Skin of body (tissue), 2 donors: Measurements from ENCODE around the gene CENPO. TPM values are rescaled to one million over a fixed set of nuclear protein-coding genes. Genes with fewer than 3 reads are reported as not detected.

Experiments used
- DNase-seq: peaks from one replicate; lab custom pipeline; 2025; lab: John Stamatoyannopoulos, UW
- total RNA-seq: library from RNA; depleted of rRNA; stranded (reverse); fragments of >200 nt; gene quantifications from one replicate; pipeline ENCODE4 v1.2.3, GENCODE V29; 2014

CENPO gene
- total RNA-seq, 1 donor from 2014 or later: 8.0 TPM

DNA sequence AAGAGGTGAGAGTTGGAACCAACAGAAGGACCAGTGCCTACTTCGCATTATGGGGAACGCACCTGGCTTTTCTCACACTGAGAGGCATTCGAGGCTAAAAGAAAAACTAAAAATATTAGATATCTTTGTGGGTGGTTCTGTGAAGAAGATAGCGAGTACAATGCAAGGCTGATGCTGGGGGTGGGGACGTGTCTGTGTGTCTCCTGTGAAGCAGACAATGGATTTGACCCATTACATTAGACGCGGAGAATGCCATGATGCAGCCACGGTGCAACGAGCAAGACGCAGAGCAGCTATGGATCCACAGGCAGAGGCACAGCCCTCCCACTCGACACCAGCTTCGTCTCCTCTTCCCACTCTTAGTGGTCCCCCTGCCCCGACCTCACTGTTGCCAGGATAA, 65.8 kb downstream of the CENPO start:
- DNase-seq: no peak

DNA sequence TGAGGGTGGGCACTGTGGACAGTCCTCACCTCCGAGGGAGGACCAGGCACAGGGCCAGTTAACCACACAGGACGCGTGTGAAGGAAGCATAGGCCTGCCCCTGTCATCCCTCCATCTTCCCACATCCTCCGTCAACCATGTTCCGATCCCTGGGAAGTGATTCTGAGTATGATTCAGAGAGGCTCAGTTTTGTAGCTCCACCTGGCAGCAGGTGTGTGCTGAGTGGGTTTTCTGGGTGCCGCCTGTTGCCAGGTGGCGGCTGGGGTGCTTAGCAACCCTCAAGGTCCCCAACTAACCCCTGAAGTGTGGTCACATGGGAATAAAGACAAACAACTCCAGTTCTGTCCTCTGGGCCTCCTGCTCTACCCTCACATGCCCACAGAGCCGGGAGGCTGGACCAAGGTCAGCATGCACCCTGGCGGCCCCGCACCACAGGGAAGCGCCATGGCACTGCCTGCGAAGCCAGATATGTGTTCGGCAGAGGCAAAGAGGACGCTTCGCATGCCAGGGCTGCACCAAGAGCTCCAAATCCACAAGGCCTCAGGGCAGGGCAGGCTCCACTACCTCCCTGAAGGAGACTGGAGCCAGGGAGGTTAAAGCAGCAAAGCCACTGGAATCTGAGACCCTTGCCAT, 66.9 kb downstream of the CENPO start:
- no peak for DNase-seq

DNA sequence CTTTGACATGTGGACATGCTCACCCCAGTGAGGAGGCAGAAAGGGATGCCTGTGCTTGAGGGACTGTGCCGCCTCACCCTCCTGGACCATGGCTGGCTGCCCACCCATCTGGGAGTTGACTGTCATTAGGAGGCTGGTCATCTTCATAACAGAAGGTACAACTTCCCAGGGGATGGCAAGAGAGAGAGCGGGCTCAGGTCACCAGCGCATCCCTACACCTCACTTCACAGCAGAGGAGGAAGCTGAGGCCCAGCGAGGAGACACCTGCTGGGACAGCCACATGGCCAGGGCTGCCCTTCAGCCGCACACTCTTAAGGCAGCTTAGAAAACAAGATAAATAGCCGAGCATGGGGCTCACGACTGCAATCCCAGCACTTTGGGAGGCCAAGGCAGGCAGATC, 67.4 kb downstream of the CENPO start:
- no peak for DNase-seq

DNA sequence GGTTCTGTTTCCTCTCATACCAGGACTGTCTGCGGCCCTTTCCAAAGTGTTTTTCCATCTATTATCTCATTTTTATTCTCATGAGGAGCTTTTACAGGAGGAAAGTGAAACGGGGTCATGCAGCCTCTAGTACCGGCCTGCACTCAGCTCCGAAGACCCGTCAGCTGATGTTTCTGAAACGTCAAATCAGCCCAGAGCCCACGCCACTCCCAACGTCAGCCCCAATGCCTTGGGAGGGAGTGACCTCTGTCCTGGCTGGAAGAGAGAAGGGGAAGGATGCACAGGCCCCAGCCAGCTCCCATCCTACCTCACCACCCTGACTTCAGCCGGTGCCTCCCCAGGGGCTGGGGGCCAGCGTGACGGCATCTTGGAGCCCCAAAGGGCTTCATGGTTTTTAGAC, 68.3 kb downstream of the CENPO start:
- DNase-seq: no peak

DNA sequence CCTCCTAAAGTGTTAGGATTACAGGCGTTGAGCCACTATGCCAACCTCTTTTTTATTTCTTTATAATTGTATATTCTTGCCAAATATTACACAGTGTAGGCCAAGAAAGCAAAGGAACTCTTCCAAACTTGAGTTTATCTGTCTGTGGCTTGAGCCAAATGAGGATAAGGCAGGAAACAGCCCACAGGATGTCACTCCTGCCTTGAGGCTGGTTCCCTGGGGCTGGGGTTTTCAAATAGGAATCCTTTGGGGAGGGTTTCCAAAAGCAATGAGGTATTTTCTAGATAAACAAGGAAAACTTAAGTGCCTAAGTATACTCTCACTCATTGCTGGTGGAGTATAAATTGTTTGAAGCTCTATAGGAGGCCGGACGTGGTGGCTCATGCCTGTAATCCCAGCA, 70.4 kb downstream of the CENPO start:
- DNase-seq: no peak

DNA sequence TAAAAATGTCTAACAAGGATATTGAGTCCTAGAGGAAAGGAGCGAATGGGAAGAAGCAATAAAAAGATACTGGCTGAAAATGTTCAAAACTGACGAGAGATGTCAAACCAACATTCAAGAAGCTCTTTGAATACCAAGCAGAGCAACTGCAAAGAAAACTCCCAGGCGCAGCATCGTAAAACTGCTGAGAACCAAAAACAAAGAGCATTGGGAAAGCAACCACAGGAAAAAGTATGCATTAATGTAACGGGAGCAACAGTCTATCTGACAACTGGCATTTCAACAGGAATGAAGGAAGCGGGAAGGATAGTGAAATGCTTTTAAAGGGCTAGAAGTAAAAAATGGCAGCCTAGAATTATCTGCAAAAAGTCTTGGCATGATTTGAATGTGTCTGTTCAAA, 73.7 kb downstream of the CENPO start:
- DNase-seq: no peak

DNA sequence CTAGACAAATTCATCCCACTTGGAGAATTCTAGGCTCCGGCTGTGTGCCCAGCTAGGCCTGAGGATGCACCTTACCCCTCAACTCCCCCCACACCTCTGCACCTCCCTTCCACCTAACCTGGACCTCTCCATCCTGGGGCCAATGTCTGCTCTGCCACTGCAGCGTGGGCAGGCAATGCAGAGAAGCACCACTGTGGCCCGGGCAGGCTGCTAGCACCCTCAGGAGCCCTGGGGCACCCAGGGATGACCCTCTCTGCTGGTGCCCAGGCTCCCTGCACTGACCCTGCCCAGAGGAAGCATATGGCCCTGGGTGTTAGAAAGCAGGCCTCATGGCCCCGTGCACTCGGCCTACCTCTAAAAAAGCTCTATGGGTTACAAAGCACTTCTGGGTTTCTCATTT, 77.2 kb downstream of the CENPO start:
- DNase-seq: no peak

DNA sequence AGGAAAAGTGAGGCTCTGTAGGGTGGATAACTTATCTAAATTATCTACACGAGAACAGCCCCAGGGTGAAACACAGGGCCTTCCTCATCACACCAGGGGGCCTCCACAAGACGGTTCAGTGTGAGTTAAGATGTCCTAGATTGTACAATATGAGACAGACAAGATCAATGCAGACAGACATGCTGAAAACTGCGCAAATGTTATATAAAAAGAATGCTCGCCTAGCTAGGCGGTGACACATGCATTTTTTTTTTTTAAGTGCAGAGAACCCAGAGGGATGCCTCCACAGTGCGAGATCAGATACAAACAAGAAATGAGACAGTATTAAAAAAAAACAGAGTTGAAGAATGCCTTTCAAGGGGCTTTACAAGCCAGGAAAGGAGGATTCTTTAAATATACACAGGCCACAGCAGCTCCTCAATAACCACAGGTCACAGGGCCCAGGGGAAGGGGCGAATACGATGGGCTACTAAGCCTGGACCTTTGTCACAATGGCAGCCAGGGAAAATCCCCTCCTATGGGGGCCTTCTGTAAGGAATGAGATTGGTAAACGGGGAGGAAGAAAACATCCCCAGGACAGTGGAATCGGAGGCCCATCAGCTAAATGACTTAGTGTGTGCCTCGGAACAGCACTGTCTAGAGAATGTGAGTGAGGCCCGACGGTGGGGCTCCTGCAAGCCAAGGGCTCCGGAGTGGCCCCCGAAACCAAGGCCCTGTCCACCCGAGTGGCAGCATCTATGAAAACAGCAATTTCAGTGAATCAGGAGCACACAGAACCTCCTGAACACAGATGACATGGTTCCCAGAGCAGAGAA, 77.9 kb downstream of the CENPO start:
- no peak for DNase-seq

DNA sequence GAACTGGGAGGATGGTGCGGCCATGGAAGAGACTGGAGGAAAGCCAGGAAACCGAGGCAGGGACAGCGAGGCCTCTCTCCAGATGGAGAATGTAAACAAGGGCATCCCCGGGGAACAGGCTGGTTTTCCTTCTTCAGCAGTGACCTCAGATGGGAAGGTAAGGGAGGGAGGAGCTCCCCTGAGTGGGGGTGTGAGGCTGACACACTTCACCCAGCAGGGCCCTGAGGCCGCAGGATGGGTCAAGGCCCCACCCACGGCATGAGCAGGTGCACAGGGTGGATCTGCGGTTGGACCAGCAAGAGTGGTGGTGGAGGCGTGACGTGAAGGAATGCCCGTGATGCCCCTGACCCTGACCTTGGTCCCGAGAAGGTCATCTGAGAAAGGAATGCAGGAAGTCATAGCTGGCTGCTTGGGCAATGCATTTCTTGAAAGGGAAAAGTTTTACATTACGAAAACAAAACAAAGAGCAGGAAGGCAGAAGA, 78.7 kb downstream of the CENPO start:
- no peak for DNase-seq

Other genes starting within 250 kb of the CENPO start
- gene PTRHD1, start within 50 bp of the CENPO start, total RNA-seq: 21.2 TPM
- gene ADCY3, start 126.8 kb downstream of the CENPO start, total RNA-seq: 25.3 TPM
- gene DNAJC27, start 178.5 kb downstream of the CENPO start, total RNA-seq: 7.5 TPM
- gene EFR3B, start 248.7 kb downstream of the CENPO start, total RNA-seq: 4.9 TPM